Glomerular visceral epithelial cell (primary cell): ENCODE measurements around the gene APC2.
"Not testable (repeated sequence)": the region's sequence is repeated elsewhere in the genome, so short reads cannot be mapped to it uniquely, and the experiment has no call there.

Experiments used
- DNase-seq: peaks from one replicate; pipeline ENCODE4 v3.0.0-alpha.2; 2016; ENCODE audit errors: extremely low spot score

Gene APC2

GRCh38 chr19:1466461-1467214 lies 16.7 kb downstream of the APC2 start:
- DNase-seq: no peak

GRCh38 chr19:1467215-1467489 lies 17.2 kb downstream of the APC2 start:
- no peak for DNase-seq

GRCh38 chr19:1467490-1468273 lies 17.8 kb downstream of the APC2 start:
- DNase-seq: no peak

- no peak for DNase-seq
Observed at GRCh38 chr19:1468274-1468820, 18.4 kb downstream of the APC2 start.

GRCh38 chr19:1468821-1469254 lies 18.9 kb downstream of the APC2 start:
- peak; percentile 52 for DNase-seq

- peak; percentile 44 for DNase-seq
Observed at GRCh38 chr19:1469255-1470054, 19.5 kb downstream of the APC2 start.

GRCh38 chr19:1470055-1470304 lies 20.1 kb downstream of the APC2 start:
- no peak for DNase-seq

- DNase-seq: peak; percentile 54
Observed at GRCh38 chr19:1470305-1471009, 20.5 kb downstream of the APC2 start.

- DNase-seq: peak; percentile 44
Observed at GRCh38 chr19:1471010-1471514, 21.1 kb downstream of the APC2 start.

GRCh38 chr19:1471515-1472160 lies 21.7 kb downstream of the APC2 start:
- no peak for DNase-seq

GRCh38 chr19:1472231-1473084 lies 22.5 kb downstream of the APC2 start:
- no peak for DNase-seq

GRCh38 chr19:1473085-1473851 lies 23.3 kb downstream of the APC2 start:
- DNase-seq: no peak

GRCh38 chr19:1474011-1474764 lies 24.3 kb downstream of the APC2 start:
- DNase-seq: no peak

GRCh38 chr19:1474765-1475351 lies 24.9 kb downstream of the APC2 start:
- DNase-seq: no peak

GRCh38 chr19:1475751-1476437 lies 26.0 kb downstream of the APC2 start:
- no peak for DNase-seq

- not testable (repeated sequence) for DNase-seq
Observed at GRCh38 chr19:1477056-1477455, 27.1 kb downstream of the APC2 start.

GRCh38 chr19:1478934-1479707 lies 29.2 kb downstream of the APC2 start, which contains the start of gene C19orf25:
C19orf25 (minus strand) TSS chr19:1479215; CDS start chr19:1478903, 312 bp downstream.
- peak; percentile 93 for DNase-seq
